Measurements from ENCODE around the gene SLC45A2. TPM values are rescaled to one million over a fixed set of nuclear protein-coding genes. Genes with fewer than 3 reads are reported as not detected.

Gene SLC45A2
- polyA plus RNA-seq, 1 of the 3 experiments (the other 2 are of a cell fraction) = 0.02 TPM

DNA sequence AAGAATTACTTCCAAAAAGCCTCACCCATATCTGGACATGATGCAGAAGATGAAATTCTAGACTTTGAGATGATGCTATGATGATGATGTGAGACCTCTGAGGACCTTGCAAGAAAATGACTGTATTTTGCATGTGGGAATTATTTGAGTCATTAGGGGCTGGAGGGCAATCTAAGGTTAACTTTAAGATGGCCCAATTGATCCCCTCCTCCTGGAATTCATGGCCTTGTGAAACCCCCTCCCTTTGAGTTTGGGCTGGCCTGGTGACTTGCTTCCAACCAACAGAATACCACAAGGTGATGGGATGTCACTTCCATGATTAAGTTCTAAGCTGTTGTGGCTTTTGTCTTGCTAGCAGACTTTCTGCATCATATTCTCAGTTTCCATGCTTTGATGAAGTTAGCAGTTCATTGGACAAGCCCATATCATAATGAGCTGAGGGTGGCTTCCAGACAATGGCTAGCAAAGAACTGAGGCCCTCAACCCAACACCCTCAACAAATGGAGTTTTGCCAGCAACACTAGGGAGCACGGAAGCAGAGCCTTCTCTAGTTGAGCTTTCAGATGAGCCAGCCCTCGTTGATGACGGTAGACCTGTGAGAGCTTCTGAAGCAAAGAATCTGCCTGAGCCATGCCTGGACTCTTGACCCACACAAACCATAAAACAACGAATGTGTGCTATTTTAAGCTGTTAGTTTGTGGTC is 30.8 kb upstream of the SLC45A2 start:
- TF ChIP-seq, protein P1, sequence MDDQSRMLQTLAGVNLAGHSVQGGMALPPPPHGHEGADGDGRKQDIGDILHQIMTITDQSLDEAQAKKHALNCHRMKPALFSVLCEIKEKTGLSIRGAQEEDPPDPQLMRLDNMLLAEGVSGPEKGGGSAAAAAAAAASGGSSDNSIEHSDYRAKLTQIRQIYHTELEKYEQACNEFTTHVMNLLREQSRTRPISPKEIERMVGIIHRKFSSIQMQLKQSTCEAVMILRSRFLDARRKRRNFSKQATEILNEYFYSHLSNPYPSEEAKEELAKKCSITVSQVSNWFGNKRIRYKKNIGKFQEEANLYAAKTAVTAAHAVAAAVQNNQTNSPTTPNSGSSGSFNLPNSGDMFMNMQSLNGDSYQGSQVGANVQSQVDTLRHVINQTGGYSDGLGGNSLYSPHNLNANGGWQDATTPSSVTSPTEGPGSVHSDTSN (IDR thresholded peaks at IDR 0.05) = no peak
- TF ChIP-seq TAF1 (IDR thresholded peaks at IDR 0.05; ENCODE audit: borderline replicate concordance, low read depth, low read length) = no peak
- no peak for TF ChIP-seq EZH2phosphoT487 (IDR thresholded peaks at IDR 0.05; ENCODE audit: borderline replicate concordance, low read depth)
- TF ChIP-seq FOSL2 (IDR thresholded peaks at IDR 0.05; ENCODE audit: borderline replicate concordance, low read depth) = no peak
- no peak for TF ChIP-seq RXRA (IDR thresholded peaks at IDR 0.05; ENCODE audit: borderline replicate concordance, low read depth)
- TF ChIP-seq RCOR1 (IDR thresholded peaks at IDR 0.05; ENCODE audit: low read length) = no peak
- H3K4me1 ChIP-seq (ENCODE audit: control insufficient read depth in 1 of 2, insufficient read depth in 2 of 2, low read depth in 1 of 2, low read length in 1 of 2) = peaks cover 0 to 2% of the 10 kb centered on the region in 2 experiments; a peak in 1 of 4 replicates

GRCh38 chr5:34014626-34015025 is 30.1 kb upstream of the SLC45A2 start:
- Histone ChIP-seq H3K4me2 (no peak overlapping the region), H3K4me1 (ENCODE audit: control insufficient read depth in 1 of 2, insufficient read depth in 2 of 2, low read depth in 1 of 2, low read length in 1 of 2) (peaks cover 0 to 2% of the 10 kb centered on the region in 2 experiments; a peak in 2 of 4 replicates), H3K4me3 (ENCODE audit: low read depth in 2 of 2, low read length in 1 of 2) (no peak overlapping the region), H3K27ac (ENCODE audit: low read depth in 2 of 2, low read length in 1 of 2) (no peak overlapping the region), H3K79me2 (ENCODE audit: insufficient read depth) (no peaks in the 10 kb centered on the region), H3K27me3 (ENCODE audit: insufficient read depth) (no peaks in the 10 kb centered on the region), H3K9me2 (no peaks in the 10 kb centered on the region), H3K9me3 (no peaks in the 10 kb centered on the region), H3K9ac (no peak overlapping the region), H3F3A (replicated peaks; ENCODE audit: insufficient read depth) (peaks cover 10% of the 10 kb centered on the region), H2AFZ (ENCODE audit: low read depth) (no peak overlapping the region), H4K20me1 (ENCODE audit: insufficient read depth) (no peaks in the 10 kb centered on the region), H3K36me3 (replicated peaks in 1 of 2; ENCODE audit: control insufficient read depth in 1 of 2, insufficient read depth in 2 of 2, low read length in 1 of 2) (peaks cover 0 to 3% of the 10 kb centered on the region in 2 experiments)
- DNase-seq = no peak
- CTCF ChIA-PET = interaction anchor here (1.0 kb wide), 1 partner anchor 17 kb away, joined by 4 read pairs; no protein-coding TSS in a partner anchor
- TF ChIP-seq GATA2 (CRISPR knock-in tag; IDR thresholded peaks at IDR 0.05) (no peak), TEAD4 (IDR thresholded peaks at IDR 0.05; ENCODE audit: borderline replicate concordance, insufficient read depth) (no peak)
- POLR2A ChIA-PET = no interaction called here
- 89% methylated on average over 2 of the region's 2 CpGs for WGBS (ENCODE audit: low lambda C conversion rate)

More for the DNA sequence above, 30.8 kb upstream of the SLC45A2 start:
- Histone ChIP-seq H3K27me3 (ENCODE audit: insufficient read depth) (no peaks in the 10 kb centered on the region), H3K9me3 (no peaks in the 10 kb centered on the region), H3K27ac (ENCODE audit: low read depth in 2 of 2, low read length in 1 of 2) (no peak overlapping the region), H3K4me3 (ENCODE audit: low read depth in 2 of 2, low read length in 1 of 2) (no peak overlapping the region), H3K9me2 (no peaks in the 10 kb centered on the region), H3F3A (replicated peaks; ENCODE audit: insufficient read depth) (peaks cover 4% of the 10 kb centered on the region), H3K79me2 (ENCODE audit: insufficient read depth) (no peaks in the 10 kb centered on the region), H4K20me1 (ENCODE audit: insufficient read depth) (no peaks in the 10 kb centered on the region), H3K9ac (no peak overlapping the region), H3K4me2 (no peak overlapping the region), H2AFZ (ENCODE audit: low read depth) (no peak overlapping the region), H3K36me3 (replicated peaks in 1 of 2; ENCODE audit: control insufficient read depth in 1 of 2, insufficient read depth in 2 of 2, low read length in 1 of 2) (peaks cover 0 to 3% of the 10 kb centered on the region in 2 experiments)
- POLR2A ChIA-PET = no interaction called here
- CTCF ChIA-PET = interaction anchor here (1.0 kb wide), 1 partner anchor 17 kb away, joined by 4 read pairs; no protein-coding TSS in a partner anchor
- WGBS (ENCODE audit: low lambda C conversion rate) = 50% methylated on average over 2 of the region's 4 CpGs
- no peak for DNase-seq

DNA sequence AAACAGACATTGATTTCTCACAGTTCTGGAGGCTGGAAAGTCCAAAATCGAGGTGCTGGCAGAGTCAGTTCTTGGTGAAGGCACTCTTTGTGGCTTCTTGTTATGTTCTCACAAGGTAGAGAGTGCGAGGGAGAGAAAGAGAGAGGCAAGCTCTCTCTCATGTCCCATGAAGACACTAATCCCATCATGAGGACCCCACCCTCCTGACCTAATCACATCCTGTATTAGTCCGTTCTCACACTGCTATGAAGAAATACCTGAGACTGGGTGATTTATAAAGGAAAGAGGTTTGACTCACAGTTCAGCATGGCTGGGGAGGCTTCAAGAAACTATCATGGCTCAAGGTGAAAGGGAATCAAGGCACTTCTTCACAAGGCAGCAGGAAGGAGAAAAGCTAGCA is 29.1 kb upstream of the SLC45A2 start:
- WGBS (ENCODE audit: low lambda C conversion rate) = 73% methylated on average over 3 of the region's 3 CpGs
- Histone ChIP-seq H3K4me1 (ENCODE audit: control insufficient read depth in 1 of 2, insufficient read depth in 2 of 2, low read depth in 1 of 2, low read length in 1 of 2) (peaks cover 2 to 7% of the 10 kb centered on the region in 2 experiments), H3F3A (replicated peaks; ENCODE audit: insufficient read depth) (peaks cover 21% of the 10 kb centered on the region), H4K20me1 (ENCODE audit: insufficient read depth) (no peaks in the 10 kb centered on the region), H3K9ac (no peak overlapping the region), H3K27ac (ENCODE audit: low read depth in 2 of 2, low read length in 1 of 2) (no peak overlapping the region), H3K4me3 (ENCODE audit: low read depth in 2 of 2, low read length in 1 of 2) (no peak overlapping the region), H3K4me2 (no peak overlapping the region), H3K27me3 (ENCODE audit: insufficient read depth) (no peaks in the 10 kb centered on the region), H2AFZ (ENCODE audit: low read depth) (no peak overlapping the region), H3K9me3 (no peaks in the 10 kb centered on the region), H3K9me2 (no peaks in the 10 kb centered on the region), H3K79me2 (ENCODE audit: insufficient read depth) (no peaks in the 10 kb centered on the region), H3K36me3 (replicated peaks in 1 of 2; ENCODE audit: control insufficient read depth in 1 of 2, insufficient read depth in 2 of 2, low read length in 1 of 2) (peaks cover 0 to 3% of the 10 kb centered on the region in 2 experiments)
- ChIA-PET CTCF (no interaction called here), POLR2A (no interaction called here)
- TF ChIP-seq, protein P2, sequence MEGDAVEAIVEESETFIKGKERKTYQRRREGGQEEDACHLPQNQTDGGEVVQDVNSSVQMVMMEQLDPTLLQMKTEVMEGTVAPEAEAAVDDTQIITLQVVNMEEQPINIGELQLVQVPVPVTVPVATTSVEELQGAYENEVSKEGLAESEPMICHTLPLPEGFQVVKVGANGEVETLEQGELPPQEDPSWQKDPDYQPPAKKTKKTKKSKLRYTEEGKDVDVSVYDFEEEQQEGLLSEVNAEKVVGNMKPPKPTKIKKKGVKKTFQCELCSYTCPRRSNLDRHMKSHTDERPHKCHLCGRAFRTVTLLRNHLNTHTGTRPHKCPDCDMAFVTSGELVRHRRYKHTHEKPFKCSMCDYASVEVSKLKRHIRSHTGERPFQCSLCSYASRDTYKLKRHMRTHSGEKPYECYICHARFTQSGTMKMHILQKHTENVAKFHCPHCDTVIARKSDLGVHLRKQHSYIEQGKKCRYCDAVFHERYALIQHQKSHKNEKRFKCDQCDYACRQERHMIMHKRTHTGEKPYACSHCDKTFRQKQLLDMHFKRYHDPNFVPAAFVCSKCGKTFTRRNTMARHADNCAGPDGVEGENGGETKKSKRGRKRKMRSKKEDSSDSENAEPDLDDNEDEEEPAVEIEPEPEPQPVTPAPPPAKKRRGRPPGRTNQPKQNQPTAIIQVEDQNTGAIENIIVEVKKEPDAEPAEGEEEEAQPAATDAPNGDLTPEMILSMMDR (IDR thresholded peaks at IDR 0.05) = no peak
- TF ChIP-seq CHD2 (IDR thresholded peaks at IDR 0.05; ENCODE audit: low read length, partially characterized antibody) = no peak
- no peak for TF ChIP-seq RAD21 (IDR thresholded peaks at IDR 0.05; ENCODE audit: low read length)
- no peak for TF ChIP-seq EP300 (IDR thresholded peaks at IDR 0.05; ENCODE audit: borderline replicate concordance in 1 of 2, low read depth in 1 of 2, low read length in 1 of 2)
- TF ChIP-seq, protein P3, sequence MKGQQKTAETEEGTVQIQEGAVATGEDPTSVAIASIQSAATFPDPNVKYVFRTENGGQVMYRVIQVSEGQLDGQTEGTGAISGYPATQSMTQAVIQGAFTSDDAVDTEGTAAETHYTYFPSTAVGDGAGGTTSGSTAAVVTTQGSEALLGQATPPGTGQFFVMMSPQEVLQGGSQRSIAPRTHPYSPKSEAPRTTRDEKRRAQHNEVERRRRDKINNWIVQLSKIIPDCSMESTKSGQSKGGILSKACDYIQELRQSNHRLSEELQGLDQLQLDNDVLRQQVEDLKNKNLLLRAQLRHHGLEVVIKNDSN (IDR thresholded peaks at IDR 0.05; ENCODE audit: borderline replicate concordance, low read depth) = no peak
- DNase-seq = no peak
